DND-41 (cell line): ENCODE measurements around the gene CYP19A1.

Source experiments
- ATAC-seq: fragments of 200-7000 bp; cut with Tn5 transposase; 3 replicates; pipeline ENCODE4 v1.9.1; 2021; ENCODE audit warnings: low read depth; ENCODE audit not compliant: insufficient read depth
- DNase-seq: peaks from one replicate; pipeline ENCODE4 v3.0.0-alpha.2; 2020
- H2AFZ ChIP-seq: 2 replicates; pipeline ENCODE4 v1.6.0; 2012; ENCODE audit warnings: low read depth, low read length
- H3K27ac ChIP-seq: 2 replicates; pipeline ENCODE4 v1.5.1; 2012; ENCODE audit warnings: low read length, inconsistent platforms
- H3K27me3 ChIP-seq: fragments of 200-600 bp; sonication (generic); 2 replicates; pipeline ENCODE4 v1.6.0; 2012; ENCODE audit warnings: low read length, mild to moderate bottlenecking, inconsistent platforms; ENCODE audit not compliant: insufficient read depth, poor library complexity
- H3K36me3 ChIP-seq: 2 replicates; pipeline ENCODE4 v1.5.1; 2012; ENCODE audit warnings: low read length, inconsistent platforms; ENCODE audit not compliant: insufficient read depth
- H3K4me1 ChIP-seq: 2 replicates; pipeline ENCODE4 v1.5.1; 2012; ENCODE audit warnings: mild to moderate bottlenecking, low read length; ENCODE audit not compliant: insufficient read depth
- H3K4me2 ChIP-seq: 2 replicates; pipeline ENCODE4 v1.6.0; 2012; ENCODE audit warnings: mild to moderate bottlenecking, moderate library complexity, low read length, inconsistent platforms; ENCODE audit not compliant: insufficient read depth
- H3K4me3 ChIP-seq, 2 experiments: fragments of 200-600 bp in 1 of 2; shearing (Covaris generic) in 1 of 2; 2 replicates each; pipeline ENCODE4 v1.5.1; 2012 to 2016; ENCODE audit warnings: inconsistent platforms in 2 of 2, low read length in 2 of 2, mild to moderate bottlenecking in 2 of 2, low read depth in 1 of 2, moderate library complexity in 1 of 2
- H3K79me2 ChIP-seq: 2 replicates; pipeline ENCODE4 v1.6.0; 2012; ENCODE audit warnings: low read length, inconsistent platforms; ENCODE audit not compliant: insufficient read depth
- H3K9ac ChIP-seq: 2 replicates; pipeline ENCODE4 v1.6.0; 2012; ENCODE audit warnings: low read depth, mild to moderate bottlenecking, inconsistent platforms, low read length, moderate library complexity
- H3K9me3 ChIP-seq: 2 replicates; pipeline ENCODE4 v1.5.1; 2012; ENCODE audit warnings: low read length, moderate library complexity, mild to moderate bottlenecking, inconsistent platforms; ENCODE audit not compliant: insufficient read depth, severe bottlenecking
- H4K20me1 ChIP-seq: 2 replicates; pipeline ENCODE4 v1.6.0; 2012; ENCODE audit warnings: low read length; ENCODE audit not compliant: insufficient read depth
- CTCF ChIP-seq: IDR thresholded peaks from 2 replicates; pipeline ENCODE4 v1.5.1; 2012; ENCODE audit warnings: borderline replicate concordance, low read length, moderate library complexity, mild to moderate bottlenecking; ENCODE audit not compliant: poor library complexity, severe bottlenecking; ENCODE audit errors: extremely low read depth
- EZH2 ChIP-seq: IDR thresholded peaks from 3 replicates; pipeline ENCODE4 v1.6.1; 2012; ENCODE audit warnings: borderline replicate concordance, low read depth, mild to moderate bottlenecking, moderate library complexity, low read length, inconsistent platforms; ENCODE audit not compliant: severe bottlenecking

The CYP19A1 gene

DNA sequence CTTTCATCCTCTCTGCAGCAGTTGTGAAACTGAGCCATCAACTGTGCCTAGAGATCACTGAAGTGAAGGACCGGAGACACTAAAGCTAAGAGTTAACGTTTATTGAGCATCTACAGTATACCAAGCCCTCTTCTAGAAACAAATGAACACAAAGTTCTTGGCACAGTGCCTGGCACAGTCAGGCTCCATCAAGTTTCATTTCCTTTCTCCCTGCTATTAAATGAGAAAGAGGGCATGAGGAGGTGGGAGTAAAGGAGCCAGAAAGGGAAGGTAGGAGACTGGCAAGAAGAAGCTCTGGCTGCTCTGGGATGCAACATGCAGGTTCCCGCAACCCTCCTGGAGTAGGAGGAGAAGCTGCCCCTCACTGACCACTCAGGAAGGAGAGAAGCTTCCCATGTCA lies 30.6 kb downstream of the CYP19A1 start:
- Histone ChIP-seq H3K36me3 (no peaks in the 10 kb centered on the region), H3K4me2 (no peak overlapping the region), H3K27ac (no peak overlapping the region), H4K20me1 (no peaks in the 10 kb centered on the region), H3K4me3 (no peak overlapping the region), H3K9me3 (no peaks in the 10 kb centered on the region), H3K4me1 (no peaks in the 10 kb centered on the region), H3K9ac (no peak overlapping the region), H3K79me2 (no peaks in the 10 kb centered on the region), H2AFZ (no peak overlapping the region), H3K27me3 (peaks cover 5% of the 10 kb centered on the region)
- no peak for ATAC-seq
- no peak for TF ChIP-seq EZH2
- TF ChIP-seq CTCF: no peak
- DNase-seq: no peak

DNA sequence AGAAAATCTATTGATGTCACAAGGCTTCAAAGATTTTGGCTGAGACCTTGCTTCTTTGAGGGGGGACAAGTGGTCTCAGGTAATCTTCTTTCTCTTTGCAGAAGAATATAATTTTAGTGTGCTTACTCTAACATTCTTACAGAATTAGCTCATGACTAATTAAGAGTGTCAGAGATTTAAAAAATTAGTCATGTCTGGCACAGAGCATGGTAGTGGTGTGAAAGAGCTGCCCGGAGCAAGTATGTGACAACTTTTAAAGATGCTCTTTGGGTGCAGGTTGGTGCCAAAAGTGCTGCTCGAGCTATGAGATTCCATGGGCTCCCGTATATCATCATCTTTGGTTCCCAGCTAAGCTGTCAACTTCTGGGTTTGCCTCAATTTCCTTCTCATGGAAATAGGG lies 31.1 kb downstream of the CYP19A1 start:
- no peak overlapping the region for H3K4me2 ChIP-seq
- ATAC-seq (no peak), DNase-seq (no peak)
- H3K4me3 ChIP-seq: no peak overlapping the region
- no peaks in the 10 kb centered on the region for H4K20me1 ChIP-seq
- no peak overlapping the region for H3K9ac ChIP-seq
- H3K27me3 ChIP-seq: peaks cover 5% of the 10 kb centered on the region
- H3K9me3 ChIP-seq: no peaks in the 10 kb centered on the region
- no peaks in the 10 kb centered on the region for H3K79me2 ChIP-seq
- no peak overlapping the region for H3K27ac ChIP-seq
- TF ChIP-seq EZH2 (no peak), CTCF (no peak)
- no peaks in the 10 kb centered on the region for H3K4me1 ChIP-seq
- no peaks in the 10 kb centered on the region for H3K36me3 ChIP-seq
- no peak overlapping the region for H2AFZ ChIP-seq

- H3K9ac ChIP-seq: no peak overlapping the region
- no peaks in the 10 kb centered on the region for H3K36me3 ChIP-seq
- no peaks in the 10 kb centered on the region for H3K79me2 ChIP-seq
- no peak overlapping the region for H3K4me2 ChIP-seq
- no peaks in the 10 kb centered on the region for H3K4me1 ChIP-seq
- H2AFZ ChIP-seq: no peak overlapping the region
- H3K27ac ChIP-seq: no peak overlapping the region
- H3K4me3 ChIP-seq: no peak overlapping the region
- TF ChIP-seq EZH2: no peak
- TF ChIP-seq CTCF: no peak
- DNase-seq (no peak), ATAC-seq (no peak)
- H3K27me3 ChIP-seq: peaks cover 5% of the 10 kb centered on the region
- no peaks in the 10 kb centered on the region for H3K9me3 ChIP-seq
- no peaks in the 10 kb centered on the region for H4K20me1 ChIP-seq
These were observed 34.9 kb downstream of the CYP19A1 start for GRCh38 chr15:51303462-51303980.

DNA sequence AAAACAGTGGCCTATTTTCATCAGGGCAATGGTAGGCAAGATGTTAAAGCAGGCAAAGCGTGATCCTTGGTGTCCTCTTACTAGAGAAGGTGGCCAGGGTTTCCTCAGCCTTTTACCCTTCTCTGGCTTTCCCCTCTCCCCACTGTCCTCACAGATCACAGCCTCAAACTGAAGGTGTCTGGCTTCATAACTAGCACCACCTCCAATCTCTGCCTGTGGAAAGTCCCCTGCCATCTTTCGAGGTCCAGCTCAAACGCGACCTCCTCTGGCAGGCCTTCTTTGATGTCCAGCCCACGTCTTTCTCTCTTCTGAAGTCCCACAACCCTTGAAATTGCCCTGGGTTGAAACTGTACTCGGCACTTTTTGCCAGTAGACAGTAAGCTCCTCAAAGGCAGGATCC lies 35.9 kb downstream of the CYP19A1 start:
- Histone ChIP-seq H3K9ac (no peak overlapping the region), H4K20me1 (no peaks in the 10 kb centered on the region), H3K79me2 (no peaks in the 10 kb centered on the region), H3K27ac (no peak overlapping the region), H3K36me3 (no peaks in the 10 kb centered on the region), H3K9me3 (no peaks in the 10 kb centered on the region), H3K27me3 (peaks cover 5% of the 10 kb centered on the region), H3K4me3 (no peak overlapping the region), H3K4me2 (no peak overlapping the region), H3K4me1 (no peaks in the 10 kb centered on the region), H2AFZ (no peak overlapping the region)
- TF ChIP-seq CTCF (no peak), EZH2 (no peak)
- DNase-seq (no peak), ATAC-seq (no peak)
